Endothelial cell of umbilical vein (primary cell): ENCODE measurements around the gene IQCE. TPM values are rescaled to one million over a fixed set of nuclear protein-coding genes. Genes with fewer than 3 reads are reported as not detected.

ENCODE experiments used
- BruUV-seq: library from RNA; stranded (reverse); fragments of 400-500 nt; replicated peaks from 2 replicates; lab custom pipeline; 2021; lab: Mats Ljungman, UMichigan
- CTCF ChIA-PET: fragments of 300-600, 350-600 bp; sonication (Branson Sonifier 250); formaldehyde crosslinking; loops from one replicate; lab custom pipeline; 2021; ENCODE audit warnings: antibody characterized with exemption, inconsistent platforms; lab: Charles Lee
- POLR2A ChIA-PET: fragments of 300-600, 350-600 bp; sonication (Branson Sonifier 250); formaldehyde crosslinking; loops from one replicate; lab custom pipeline; 2021; ENCODE audit warnings: antibody characterized with exemption, inconsistent platforms; lab: Charles Lee
- DNase-seq: peaks from one replicate; pipeline ENCODE4 v3.0.0-alpha.2; 2011; ENCODE audit warnings: low read depth, low spot score
- FAIRE-seq: peaks from 2 replicates; lab custom pipeline; 2011; peaks lifted over from hg19 to GRCh38; lab: Jason Lieb, UNC
- H2AFZ ChIP-seq: 2 replicates; pipeline ENCODE4 v1.6.0; 2012; ENCODE audit warnings: low read depth, low read length, control low read depth, inconsistent platforms
- H3K27ac ChIP-seq: 2 replicates; pipeline ENCODE4 v1.5.1; 2011; ENCODE audit warnings: low read depth, mild to moderate bottlenecking, control low read depth, low read length, moderate library complexity; ENCODE audit not compliant: insufficient read depth
- H3K27me3 ChIP-seq, 2 experiments: 2 replicates each; pipeline versions ENCODE4 v1.6.0 to v1.6.1; 2011; ENCODE audit warnings: low read length in 2 of 2, mixed read lengths in 1 of 2; ENCODE audit not compliant: control insufficient read depth in 2 of 2, insufficient read depth in 2 of 2
- H3K36me3 ChIP-seq, 2 experiments: 2 replicates in 1 of 2; 3 replicates in 1 of 2; pipeline ENCODE4 v1.5.1; 2011; ENCODE audit warnings: low read length in 2 of 2, mild to moderate bottlenecking in 1 of 2, moderate library complexity in 1 of 2; ENCODE audit not compliant: control insufficient read depth in 2 of 2, insufficient read depth in 2 of 2; ENCODE audit errors: extremely low read depth in 1 of 2
- H3K4me1 ChIP-seq: 3 replicates; pipeline ENCODE4 v1.5.1; 2011; ENCODE audit warnings: mild to moderate bottlenecking, low read length; ENCODE audit not compliant: control insufficient read depth, insufficient read depth; ENCODE audit errors: extremely low read depth
- H3K4me2 ChIP-seq: 2 replicates; pipeline ENCODE4 v1.6.1; 2011; ENCODE audit warnings: low read length, control low read depth, mixed read lengths; ENCODE audit not compliant: insufficient read depth
- H3K4me3 ChIP-seq, 3 experiments: fragments of 200-600 bp in 1 of 3; sonication (generic), shearing (Covaris generic) in 1 of 3; replicated peaks in 1 of 3; 2 replicates each; pipeline ENCODE4 v1.5.1; 2011 to 2016; ENCODE audit warnings: control low read depth in 3 of 3, low read length in 3 of 3, mild to moderate bottlenecking in 2 of 3, inconsistent platforms in 1 of 3, low read depth in 1 of 3, moderate library complexity in 1 of 3; ENCODE audit not compliant: insufficient read depth in 1 of 3
- H3K79me2 ChIP-seq: 2 replicates; pipeline ENCODE4 v1.6.0; 2012; ENCODE audit warnings: low read length, inconsistent platforms; ENCODE audit not compliant: control insufficient read depth, insufficient read depth
- H3K9ac ChIP-seq: replicated peaks from 2 replicates; pipeline ENCODE3; 2011; ENCODE audit warnings: low read length, control low read depth; ENCODE audit not compliant: insufficient read depth; ENCODE audit errors: extremely low read depth
- H3K9me1 ChIP-seq: replicated peaks from 3 replicates; pipeline ENCODE4 v1.6.0; 2011; ENCODE audit warnings: mild to moderate bottlenecking, low read length; ENCODE audit not compliant: control insufficient read depth, insufficient read depth; ENCODE audit errors: extremely low read depth
- H3K9me3 ChIP-seq: replicated peaks from 2 replicates; pipeline ENCODE4 v1.5.1; 2012; ENCODE audit warnings: low read length, inconsistent platforms; ENCODE audit not compliant: control insufficient read depth, insufficient read depth
- H4K20me1 ChIP-seq: replicated peaks from 2 replicates; pipeline ENCODE3; 2011; ENCODE audit warnings: mild to moderate bottlenecking, low read length; ENCODE audit not compliant: control insufficient read depth, insufficient read depth; ENCODE audit errors: extremely low read depth
- CTCF ChIP-seq, 2 donors: IDR thresholded peaks; 1 replicate in 1 of 2; 2 replicates in 1 of 2; pipeline ENCODE4 v1.5.1; 2011; ENCODE audit warnings: low read length in 2 of 2, mild to moderate bottlenecking in 2 of 2, moderate library complexity in 2 of 2, control low read depth in 1 of 2, inconsistent platforms in 1 of 2, low read depth in 1 of 2; ENCODE audit not compliant: insufficient read depth in 1 of 2; ENCODE audit errors: extremely low read depth in 1 of 2
- EZH2 ChIP-seq: IDR thresholded peaks from 2 replicates; pipeline ENCODE4 v1.6.1; 2012; ENCODE audit warnings: borderline replicate concordance, low read depth, mild to moderate bottlenecking, moderate library complexity, low read length, inconsistent platforms; ENCODE audit not compliant: severe bottlenecking
- FOS ChIP-seq: IDR thresholded peaks from 2 replicates; pipeline ENCODE4 v1.6.1; 2011; ENCODE audit warnings: mild to moderate bottlenecking, low read length, moderate library complexity, borderline replicate concordance; ENCODE audit not compliant: insufficient read depth
- GATA2 ChIP-seq: IDR thresholded peaks from 2 replicates; pipeline ENCODE4 v1.7.0; 2011; ENCODE audit warnings: low read depth, mild to moderate bottlenecking, moderate library complexity, mixed read lengths, low read length; ENCODE audit not compliant: insufficient read length, insufficient read depth
- JUN ChIP-seq: IDR thresholded peaks from 2 replicates; pipeline ENCODE4 v1.6.1; 2011; ENCODE audit warnings: borderline replicate concordance, low read depth; ENCODE audit not compliant: insufficient read length, insufficient read depth
- MYC ChIP-seq: IDR thresholded peaks from one replicate; pipeline ENCODE4 v1.6.1; 2011; ENCODE audit warnings: mild to moderate bottlenecking, low read depth, low read length
- POLR2A ChIP-seq: IDR thresholded peaks from 2 replicates; pipeline ENCODE4 v1.6.1; 2012; ENCODE audit warnings: low read depth, mild to moderate bottlenecking, control low read depth, low read length
- POLR2AphosphoS5 ChIP-seq: IDR thresholded peaks from 2 replicates; pipeline ENCODE4 v1.6.1; 2012; ENCODE audit warnings: low read depth, mild to moderate bottlenecking, control low read depth, low read length, moderate library complexity; ENCODE audit not compliant: insufficient read depth
- dilution Hi-C: fragments of 300-500 bp; cut with MboI; formaldehyde crosslinking; loops from one replicate; pipeline ENCODE4 v1.15.0; 2019; ENCODE audit warnings: low sequenced_read_pairs; ENCODE audit not compliant: extremely low pct_ligation_motif_present
- intact Hi-C: fragments of 100-400 bp; cut with micrococcal nuclease; formaldehyde crosslinking; loops from one replicate; pipeline ENCODE4 v1.10.0; 2022
- polyA plus RNA-seq, 4 experiments: library from polyadenylated mRNA; depleted of rRNA in 3 of 4; stranded (reverse) in 3 of 4; unstranded in 1 of 4; fragments of >200 nt; gene quantifications; 2 replicates each; pipeline versions ENCODE4 v1.2.1 to v1.2.3, GENCODE V29; 2011 to 2012; ENCODE audit warnings: missing spikeins in 1 of 4
- total RNA-seq: library from RNA; stranded (reverse); gene quantifications from 2 replicates; pipeline ENCODE4 v1.2.3, GENCODE V29; 2021
- TF ChIP-seq, protein P1 (sequence below): IDR thresholded peaks from 2 replicates; pipeline ENCODE4 v1.6.1; 2011; ENCODE audit not compliant: insufficient read depth, insufficient read length

IQCE gene
- total and polyA plus RNA-seq, 2 donors (not counting 3 experiments of a cell fraction or from before 2014, with no cell fraction given): 4.9 to 14.5 TPM

GRCh38 chr7:2546776-2547586 lies 11.8 kb upstream of the IQCE start:
- dilution Hi-C loops (no loop called here), intact Hi-C loops (no loop called here)
- Histone ChIP-seq H3K9ac (no peak overlapping the region), H3K27me3 (no peaks in the 10 kb centered on the region), H3K9me1 (no peaks in the 10 kb centered on the region), H3K27ac (no peak overlapping the region), H3K36me3 (peaks cover 2 to 32% of the 10 kb centered on the region in 2 experiments), H3K4me1 (no peaks in the 10 kb centered on the region), H3K79me2 (no peaks in the 10 kb centered on the region), H4K20me1 (no peaks in the 10 kb centered on the region), H3K4me2 (no peak overlapping the region), H2AFZ (no peak overlapping the region), H3K9me3 (no peaks in the 10 kb centered on the region), H3K4me3 (no peak overlapping the region)
- CTCF ChIA-PET: interaction anchor here (0.6 to 1.4 kb wide), 3 partner anchors 8 to 12 kb away, joined by 3 to 4 read pairs (median 3); partner anchors contain the start of gene BRAT1
- no peak for DNase-seq
- POLR2A ChIA-PET: no interaction called here
- FAIRE-seq: no peak
- TF ChIP-seq, protein P1, sequence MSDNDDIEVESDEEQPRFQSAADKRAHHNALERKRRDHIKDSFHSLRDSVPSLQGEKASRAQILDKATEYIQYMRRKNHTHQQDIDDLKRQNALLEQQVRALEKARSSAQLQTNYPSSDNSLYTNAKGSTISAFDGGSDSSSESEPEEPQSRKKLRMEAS: no peak
- TF ChIP-seq JUN (no peak), EZH2 (no peak), CTCF (IDR thresholded peaks at IDR 0.05; ENCODE audit: extremely low read depth in 1 of 2, insufficient read depth in 1 of 2, low read depth in 1 of 2, low read length in 2 of 2) (no peak), POLR2A (no peak), GATA2 (no peak), FOS (no peak), MYC (no peak), POLR2AphosphoS5 (no peak)
- no TSS peak for BruUV-seq
